SJCRH30 (cell line): Measurements from ENCODE around the gene EIF6. TPM values are rescaled to one million over a fixed set of nuclear protein-coding genes. Genes with fewer than 3 reads are reported as not detected.
A peak's percentile ranks its signal among the peaks of the same experiment; 100 is the strongest.

Experiments
- DNase-seq, 2 experiments: peaks; one replicate each; pipeline ENCODE4 v3.0.0-alpha.2; 2015 to 2020
- H3K27ac ChIP-seq: fragments of 250-450 bp; sonication (Bioruptor Pico); 2 replicates; pipeline ENCODE4 v1.5.1; 2020; ENCODE audit warnings: mild to moderate bottlenecking, moderate library complexity
- H3K27me3 ChIP-seq: fragments of 250-450 bp; sonication (Bioruptor Pico); 2 replicates; pipeline ENCODE4 v1.5.1; 2020; ENCODE audit warnings: mild to moderate bottlenecking, moderate library complexity
- H3K36me3 ChIP-seq: fragments of 250-450 bp; sonication (Bioruptor Pico); 2 replicates; pipeline ENCODE4 v1.5.1; 2020; ENCODE audit warnings: mild to moderate bottlenecking, moderate library complexity
- H3K4me1 ChIP-seq: fragments of 250-450 bp; sonication (Bioruptor Pico); 2 replicates; pipeline ENCODE4 v1.5.1; 2020; ENCODE audit warnings: mild to moderate bottlenecking, moderate library complexity
- H3K4me3 ChIP-seq: fragments of 250-450 bp; sonication (Bioruptor Pico); 2 replicates; pipeline ENCODE4 v1.5.1; 2020; ENCODE audit warnings: mild to moderate bottlenecking, moderate library complexity
- H3K9me3 ChIP-seq: fragments of 250-450 bp; sonication (Bioruptor Pico); replicated peaks from 2 replicates; pipeline ENCODE4 v1.5.1; 2020; ENCODE audit warnings: mild to moderate bottlenecking, moderate library complexity
- total RNA-seq: library from RNA; depleted of rRNA; stranded (reverse); fragments of >200 nt; shearing (Covaris generic); gene quantifications from 2 replicates; pipeline ENCODE4 v1.2.3, GENCODE V29; 2014

Gene EIF6
- total RNA-seq, 1 experiment from 2014 or later: 142 TPM

DNA sequence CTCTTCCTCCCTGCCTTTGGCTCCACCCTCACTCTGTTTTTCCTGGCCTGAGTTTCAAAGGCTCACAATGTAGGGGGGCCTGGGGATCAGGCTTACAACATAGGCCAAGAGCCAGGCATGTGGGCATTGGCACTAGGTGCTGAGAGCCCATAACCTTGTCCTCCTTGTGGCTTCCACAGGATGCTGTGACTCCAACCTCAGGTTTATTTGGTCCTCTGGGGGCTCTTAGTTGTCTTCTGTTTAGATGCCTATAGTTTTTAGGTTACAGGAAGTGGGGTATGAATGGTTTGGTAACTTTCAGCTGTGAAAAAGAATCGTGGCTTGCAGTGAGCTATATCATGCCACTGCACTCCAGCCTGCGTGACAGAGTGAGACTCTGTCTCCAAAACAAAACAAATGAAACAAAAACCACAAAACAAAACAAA, 32.5 kb downstream of the EIF6 start:
- H3K27ac ChIP-seq: no peak overlapping the region
- no peak overlapping the region for H3K4me3 ChIP-seq
- H3K27me3 ChIP-seq: no peaks in the 10 kb centered on the region; the same call in 1 of the 2 replicates
- no peaks in the 10 kb centered on the region for H3K4me1 ChIP-seq
- H3K9me3 ChIP-seq: no peaks in the 10 kb centered on the region
- H3K36me3 ChIP-seq: no peaks in the 10 kb centered on the region
- no peak for DNase-seq

- Histone ChIP-seq H3K4me1 (no peaks in the 10 kb centered on the region), H3K27me3 (no peaks in the 10 kb centered on the region; the same call in 1 of the 2 replicates), H3K36me3 (no peaks in the 10 kb centered on the region), H3K4me3 (no peak overlapping the region), H3K27ac (no peak overlapping the region), H3K9me3 (no peaks in the 10 kb centered on the region)
- DNase-seq: no peak
Observed at GRCh38 chr20:35251613-35251940, 33.0 kb downstream of the EIF6 start.

DNA sequence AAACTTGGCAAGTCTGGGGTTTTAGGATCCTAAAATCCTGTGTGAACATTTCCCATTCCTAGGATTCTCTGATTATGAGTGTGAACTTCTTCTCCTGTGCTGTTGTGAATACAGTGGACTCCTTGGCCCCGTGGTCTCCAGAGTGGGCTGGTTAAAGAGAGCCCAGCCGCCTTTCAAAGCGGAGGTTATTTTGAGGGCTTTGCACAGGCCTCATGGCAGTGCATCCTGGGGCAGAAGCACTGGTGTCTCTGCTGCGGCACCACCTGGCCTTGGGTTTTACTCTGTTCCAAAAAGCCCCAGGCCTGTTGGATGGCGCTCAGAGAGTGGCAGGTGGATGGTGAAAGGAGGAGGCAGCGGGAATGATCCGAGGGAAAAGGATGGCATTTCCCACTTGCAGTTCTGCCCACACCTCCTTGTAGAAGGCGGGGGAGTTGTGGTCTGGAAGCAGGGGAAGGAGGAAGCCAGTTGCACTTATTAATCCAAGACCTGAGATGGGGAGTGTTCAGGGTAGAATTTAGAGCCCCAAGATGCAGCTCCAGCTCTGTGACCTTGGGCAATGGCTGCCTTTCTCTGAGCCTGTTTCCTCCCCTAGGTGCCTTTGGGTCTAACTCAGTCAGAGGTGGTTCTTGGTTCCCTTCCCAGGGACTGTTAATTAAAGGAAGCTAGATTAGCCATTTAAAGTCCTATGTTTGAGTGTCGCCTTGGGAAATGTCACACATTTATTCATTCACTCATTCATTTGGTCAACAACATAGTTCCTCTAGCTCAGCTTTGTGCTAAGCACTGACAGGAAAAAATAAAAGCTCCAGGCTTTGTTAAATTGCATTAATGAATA, 35.7 kb downstream of the EIF6 start:
- DNase-seq: peak in 1 of 2 experiments; percentile 40
- Histone ChIP-seq H3K9me3 (no peaks in the 10 kb centered on the region), H3K36me3 (no peaks in the 10 kb centered on the region), H3K4me3 (no peak overlapping the region), H3K27ac (no peak overlapping the region), H3K27me3 (no peaks in the 10 kb centered on the region; the same call in 1 of the 2 replicates), H3K4me1 (no peaks in the 10 kb centered on the region)

DNA sequence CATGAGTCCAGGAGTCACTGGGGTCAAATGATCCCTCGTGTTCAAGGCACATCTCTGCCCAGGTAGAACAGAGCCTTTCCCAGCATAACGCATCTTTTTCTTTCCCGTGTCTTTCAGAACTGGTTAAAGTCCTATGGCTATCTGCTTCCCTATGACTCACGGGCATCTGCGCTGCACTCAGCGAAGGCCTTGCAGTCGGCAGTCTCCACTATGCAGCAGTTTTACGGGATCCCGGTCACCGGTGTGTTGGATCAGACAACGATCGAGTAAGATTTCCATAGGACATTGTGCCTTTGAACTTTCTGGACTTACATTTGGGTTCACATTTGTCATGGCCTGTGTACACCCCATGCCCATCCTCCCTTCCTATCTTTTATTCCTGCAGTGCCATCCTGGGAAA, 37.8 kb downstream of the EIF6 start:
- no peaks in the 10 kb centered on the region for H3K36me3 ChIP-seq
- H3K4me3 ChIP-seq: no peak overlapping the region
- H3K4me1 ChIP-seq: no peaks in the 10 kb centered on the region

DNA sequence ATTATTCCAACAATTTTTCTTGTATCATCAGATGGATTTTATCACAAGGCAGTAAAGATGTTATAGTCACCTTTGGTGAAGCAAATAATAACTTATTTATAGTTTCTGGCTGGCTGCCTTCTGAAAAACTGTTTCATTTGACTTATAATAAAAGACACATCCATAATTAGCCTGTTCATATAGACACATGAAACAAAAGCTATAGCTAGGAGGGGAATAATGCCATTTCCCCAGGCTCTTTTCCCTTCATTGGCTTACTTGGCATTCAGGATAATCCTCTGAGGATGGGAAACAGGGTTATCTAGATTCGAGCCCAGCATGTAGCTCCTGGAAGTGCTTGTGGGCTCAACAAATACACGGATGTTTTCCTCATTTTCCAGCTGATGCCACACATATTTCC, 40.6 kb downstream of the EIF6 start:
- Histone ChIP-seq H3K4me3 (no peak overlapping the region), H3K4me1 (no peaks in the 10 kb centered on the region), H3K27ac (no peak overlapping the region), H3K36me3 (no peaks in the 10 kb centered on the region), H3K27me3 (peaks cover 4% of the 10 kb centered on the region; the same call in 1 of the 2 replicates), H3K9me3 (no peaks in the 10 kb centered on the region)
- no peak for DNase-seq

More for the DNA sequence above, 37.8 kb downstream of the EIF6 start:
- Histone ChIP-seq H3K9me3 (no peaks in the 10 kb centered on the region), H3K27me3 (no peaks in the 10 kb centered on the region; the same call in 1 of the 2 replicates), H3K27ac (no peak overlapping the region)
- DNase-seq: no peak

DNA sequence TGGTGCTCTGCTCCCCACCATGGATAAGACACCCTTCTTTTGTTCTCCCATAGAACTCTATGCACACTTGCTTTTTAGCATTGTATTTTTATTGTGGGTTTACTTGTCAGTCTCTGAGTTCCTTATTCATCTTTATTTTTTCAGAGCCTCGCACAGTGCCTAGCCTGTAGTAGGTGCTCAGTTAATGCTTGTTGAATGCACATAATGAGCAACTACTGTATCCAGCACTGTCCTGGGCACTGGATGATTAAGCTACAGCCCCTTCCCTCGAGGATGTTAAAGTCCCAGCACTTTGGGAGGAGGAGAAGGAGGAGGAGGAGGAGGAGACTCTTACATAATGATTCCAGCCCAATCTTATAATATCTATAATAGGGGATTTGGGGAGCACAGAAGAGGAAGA, 41.3 kb downstream of the EIF6 start:
- Histone ChIP-seq H3K36me3 (no peaks in the 10 kb centered on the region), H3K4me1 (no peaks in the 10 kb centered on the region), H3K27ac (no peak overlapping the region), H3K9me3 (no peaks in the 10 kb centered on the region), H3K27me3 (peaks cover 4% of the 10 kb centered on the region; the same call in 1 of the 2 replicates), H3K4me3 (no peak overlapping the region)
- no peak for DNase-seq

DNA sequence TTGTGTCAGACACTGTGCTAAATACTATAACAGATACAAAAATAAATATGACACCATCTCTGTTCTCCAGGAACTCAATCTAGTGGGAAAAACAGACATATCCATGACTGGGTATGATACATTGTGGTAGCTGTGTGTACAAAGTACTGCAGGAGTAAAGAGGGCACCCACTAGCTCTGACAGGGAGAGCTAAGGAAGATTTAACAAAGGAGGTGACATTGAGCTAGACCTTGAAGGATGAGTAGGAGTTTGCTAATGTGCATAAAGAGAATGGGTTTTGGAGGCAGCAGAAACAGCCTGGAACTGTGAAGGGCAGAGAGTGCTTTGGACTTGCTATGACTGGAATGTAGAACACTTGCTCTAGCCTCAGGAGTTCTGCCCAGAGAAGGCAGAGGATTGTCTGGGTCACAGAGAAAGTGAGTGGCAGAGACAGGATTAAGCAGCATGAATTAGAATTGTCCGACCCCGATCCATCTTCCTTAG, 43.7 kb downstream of the EIF6 start:
- Histone ChIP-seq H3K4me3 (no peak overlapping the region), H3K27ac (no peak overlapping the region), H3K9me3 (0 out of 2 replicates have a peak, but pooled peaks cover 5% of the 10 kb centered on the region), H3K36me3 (no peaks in the 10 kb centered on the region), H3K27me3 (peaks cover 4% of the 10 kb centered on the region), H3K4me1 (no peaks in the 10 kb centered on the region)
- DNase-seq: no peak

- no peaks in the 10 kb centered on the region for H3K36me3 ChIP-seq
- no peak overlapping the region for H3K27ac ChIP-seq
- no peaks in the 10 kb centered on the region for H3K4me1 ChIP-seq
- no peak for DNase-seq
- no peak overlapping the region for H3K4me3 ChIP-seq
- H3K27me3 ChIP-seq: peaks cover 4% of the 10 kb centered on the region
- 0 out of 2 replicates have a peak, but pooled peaks cover 5% of the 10 kb centered on the region for H3K9me3 ChIP-seq
Observed at GRCh38 chr20:35240083-35240810, 44.3 kb downstream of the EIF6 start.

- no peak for DNase-seq
- Histone ChIP-seq H3K27me3 (peaks cover 4% of the 10 kb centered on the region), H3K4me1 (no peaks in the 10 kb centered on the region), H3K27ac (no peak overlapping the region), H3K4me3 (no peak overlapping the region), H3K36me3 (no peaks in the 10 kb centered on the region), H3K9me3 (0 out of 2 replicates have a peak, but pooled peaks cover 5% of the 10 kb centered on the region)
Observed at GRCh38 chr20:35238735-35239134, 45.8 kb downstream of the EIF6 start.

GRCh38 chr20:35238170-35238569, 46.4 kb downstream of the EIF6 start:
- DNase-seq: no peak
- H3K27ac ChIP-seq: no peak overlapping the region

DNA sequence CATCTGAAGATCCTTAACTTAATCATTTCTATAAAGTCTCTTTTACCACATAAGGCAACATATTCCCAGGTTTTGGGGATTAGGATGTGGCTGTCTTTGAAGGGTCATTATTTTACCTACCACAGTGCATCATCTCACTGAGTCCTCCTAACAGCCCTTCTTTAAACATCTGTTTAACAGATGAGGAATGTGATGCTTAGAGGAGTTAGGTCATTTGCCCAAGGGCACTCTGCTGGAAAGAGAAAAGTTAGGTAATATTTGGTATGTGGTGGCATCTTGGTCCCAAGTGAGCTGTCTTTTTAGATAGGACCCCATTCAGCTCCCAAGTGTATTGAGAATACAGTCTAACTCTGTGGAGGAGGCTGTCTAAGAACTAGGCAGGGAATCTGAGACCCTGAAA, 47.1 kb downstream of the EIF6 start:
- Histone ChIP-seq H3K27ac (no peak overlapping the region), H3K36me3 (no peaks in the 10 kb centered on the region), H3K27me3 (peaks cover 4% of the 10 kb centered on the region), H3K4me3 (no peak overlapping the region), H3K9me3 (0 out of 2 replicates have a peak, but pooled peaks cover 5% of the 10 kb centered on the region), H3K4me1 (no peaks in the 10 kb centered on the region)
- DNase-seq: no peak

More at GRCh38 chr20:35238170-35238569, 46.4 kb downstream of the EIF6 start:
- Histone ChIP-seq H3K27me3 (peaks cover 4% of the 10 kb centered on the region), H3K4me1 (no peaks in the 10 kb centered on the region), H3K4me3 (no peak overlapping the region), H3K36me3 (no peaks in the 10 kb centered on the region), H3K9me3 (0 out of 2 replicates have a peak, but pooled peaks cover 5% of the 10 kb centered on the region)

DNA sequence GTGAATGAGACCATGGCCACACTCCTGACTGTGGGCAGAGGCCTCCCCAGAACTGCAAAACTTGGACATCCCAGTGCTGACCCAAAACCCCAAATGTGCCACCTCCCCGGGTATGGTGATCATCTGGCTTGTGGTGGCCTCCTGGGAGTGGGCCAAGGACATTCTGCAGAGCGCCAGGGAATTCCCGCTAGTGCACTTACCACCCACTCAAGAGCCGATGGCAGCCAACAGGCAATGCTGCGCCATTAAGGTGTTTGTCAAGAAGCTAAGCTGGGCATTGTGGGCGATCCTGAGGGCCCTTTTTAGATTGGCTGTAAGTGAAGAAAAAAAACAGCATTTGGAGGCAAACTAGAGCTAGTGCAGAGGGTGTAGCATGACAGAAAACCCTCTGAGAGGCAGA, 48.7 kb downstream of the EIF6 start:
- H3K9me3 ChIP-seq: 0 out of 2 replicates have a peak, but pooled peaks cover 5% of the 10 kb centered on the region
- H3K27ac ChIP-seq: no peak overlapping the region
- H3K4me3 ChIP-seq: no peak overlapping the region
- peaks cover 4% of the 10 kb centered on the region; the same call in 1 of the 2 replicates for H3K27me3 ChIP-seq
- H3K4me1 ChIP-seq: no peaks in the 10 kb centered on the region
- H3K36me3 ChIP-seq: no peaks in the 10 kb centered on the region
- DNase-seq: no peak

- Histone ChIP-seq H3K9me3 (0 out of 2 replicates have a peak, but pooled peaks cover 5% of the 10 kb centered on the region), H3K36me3 (no peaks in the 10 kb centered on the region), H3K4me3 (no peak overlapping the region), H3K27ac (no peak overlapping the region), H3K4me1 (no peaks in the 10 kb centered on the region), H3K27me3 (peaks cover 10% of the 10 kb centered on the region; the same call in 1 of the 2 replicates)
- DNase-seq: peak in 1 of 2 experiments; percentile 20
Observed at GRCh38 chr20:35232575-35232974, 52.0 kb downstream of the EIF6 start.
